Liver (tissue), 9 donors: ENCODE results near the gene COL11A2. TPM values are rescaled to one million over a fixed set of nuclear protein-coding genes. Genes with fewer than 3 reads are reported as not detected.

Experiments
- DNase-seq: peaks from one replicate; pipeline ENCODE4 v3.0.0-alpha.2; 2017; ENCODE audit warnings: low spot score
- H3K27ac ChIP-seq, 2 donors: one replicate each; pipeline ENCODE4 v1.7.0; 2013; ENCODE audit warnings: inconsistent platforms in 2 of 2, low read length in 2 of 2, control low read depth in 1 of 2, low read depth in 1 of 2, mild to moderate bottlenecking in 1 of 2
- H3K27me3 ChIP-seq, 4 donors: one replicate each; pipeline versions ENCODE4 v1.6.1 to v1.7.0; 2013; ENCODE audit warnings: low read length in 3 of 4, inconsistent platforms in 1 of 4, mild to moderate bottlenecking in 1 of 4, moderate library complexity in 1 of 4; ENCODE audit not compliant: control insufficient read depth in 4 of 4, insufficient read depth in 4 of 4
- H3K36me3 ChIP-seq, 4 donors: one replicate each; pipeline versions ENCODE4 v1.6.1 to v1.7.0; 2013; ENCODE audit warnings: low read length in 3 of 4, mild to moderate bottlenecking in 3 of 4, low read depth in 1 of 4, moderate library complexity in 1 of 4; ENCODE audit not compliant: control insufficient read depth in 4 of 4, insufficient read depth in 3 of 4
- H3K4me1 ChIP-seq, 4 donors: one replicate each; pipeline versions ENCODE4 v1.6.1 to v1.7.0; 2013; ENCODE audit warnings: low read length in 3 of 4, mild to moderate bottlenecking in 3 of 4, moderate library complexity in 1 of 4; ENCODE audit not compliant: control insufficient read depth in 4 of 4, insufficient read depth in 4 of 4
- H3K4me3 ChIP-seq, 3 donors: one replicate each; pipeline versions ENCODE4 v1.6.1 to v1.7.0; 2013; ENCODE audit warnings: low read length in 3 of 3, control low read depth in 1 of 3, low read depth in 1 of 3, mild to moderate bottlenecking in 1 of 3
- H3K9ac ChIP-seq, 2 donors: one replicate each; pipeline ENCODE4 v1.7.0; 2013; ENCODE audit warnings: low read length in 2 of 2, mild to moderate bottlenecking in 2 of 2, moderate library complexity in 2 of 2, control low read depth in 1 of 2, low read depth in 1 of 2
- H3K9me3 ChIP-seq, 4 donors: one replicate each; pipeline versions ENCODE4 v1.6.1 to v1.7.0; 2013; ENCODE audit warnings: low read length in 3 of 4; ENCODE audit not compliant: control insufficient read depth in 4 of 4
- EGR1 ChIP-seq, 2 donors: IDR thresholded peaks; 2 replicates each; pipeline ENCODE4 v1.6.1; 2016 to 2018; ENCODE audit warnings: antibody characterized with exemption in 2 of 2, low read depth in 2 of 2
- FOXA1 ChIP-seq: IDR thresholded peaks from 2 replicates; pipeline ENCODE4 v1.6.1; 2016; ENCODE audit warnings: antibody characterized with exemption
- FOXA2 ChIP-seq: IDR thresholded peaks from 2 replicates; pipeline ENCODE4 v1.6.1; 2016; ENCODE audit warnings: antibody characterized with exemption
- GABPA ChIP-seq, 2 donors: IDR thresholded peaks in 1 of 2; conservative IDR thresholded peaks in 1 of 2; 2 replicates each; pipeline ENCODE4 v1.6.1; 2016; ENCODE audit warnings: antibody characterized with exemption in 2 of 2, mild to moderate bottlenecking in 1 of 2, moderate library complexity in 1 of 2
- HNF4A ChIP-seq, 2 donors: conservative IDR thresholded peaks; 2 replicates each; pipeline ENCODE4 v1.6.1; 2016; ENCODE audit warnings: antibody characterized with exemption in 2 of 2, mild to moderate bottlenecking in 2 of 2
- HNF4G ChIP-seq: IDR thresholded peaks from 2 replicates; pipeline ENCODE4 v1.6.1; 2016; ENCODE audit warnings: antibody characterized with exemption
- JUND ChIP-seq, 2 donors: IDR thresholded peaks; 2 replicates each; pipeline ENCODE4 v1.6.1; 2016; ENCODE audit warnings: antibody characterized with exemption in 2 of 2
- NR2F2 ChIP-seq: IDR thresholded peaks from 2 replicates; pipeline ENCODE4 v1.6.1; 2016; ENCODE audit warnings: antibody characterized with exemption
- RAD21 ChIP-seq, 2 donors: IDR thresholded peaks; 2 replicates each; pipeline ENCODE4 v1.6.1; 2016; ENCODE audit warnings: antibody characterized with exemption in 2 of 2, mild to moderate bottlenecking in 2 of 2
- RXRA ChIP-seq, 2 donors: IDR thresholded peaks; 2 replicates each; pipeline ENCODE4 v1.6.1; 2017 to 2018; ENCODE audit warnings: antibody characterized with exemption in 2 of 2, mild to moderate bottlenecking in 1 of 2
- SP1 ChIP-seq: IDR thresholded peaks from 2 replicates; pipeline ENCODE4 v1.6.1; 2018; ENCODE audit warnings: antibody characterized with exemption, mild to moderate bottlenecking
- TAF1 ChIP-seq: conservative IDR thresholded peaks from 2 replicates; pipeline ENCODE4 v1.6.1; 2016; ENCODE audit warnings: antibody characterized with exemption, mild to moderate bottlenecking
- YY1 ChIP-seq: IDR thresholded peaks from 2 replicates; pipeline ENCODE4 v1.6.1; 2016; ENCODE audit warnings: antibody characterized with exemption, mild to moderate bottlenecking
- WGBS: extraction: QIAGEN DNeasy Blood & Tissue Kit; methylation state at CpG from one replicate; pipeline ENCODE4 v1.1.7; 2013; 5-methylcytosine and 5-hydroxymethylcytosine counted together
- polyA plus RNA-seq, 2 donors: library from polyadenylated mRNA; stranded (reverse) in 1 of 2; unstranded in 1 of 2; fragments of 200-250 nt in 1 of 2; fragments of >200 nt in 1 of 2; fragmentation: Nextera tagmentation in 1 of 2; extraction: Ambion mirVana in 1 of 2; gene quantifications; one replicate each; pipeline versions ENCODE4 v1.2.1 to v1.2.3, GENCODE V29; 2013 to 2015
- total RNA-seq, 2 donors: library from RNA; depleted of rRNA; stranded (reverse); fragments of >200 nt; gene quantifications; one replicate each; pipeline ENCODE4 v1.2.3, GENCODE V29; 2014
- TF ChIP-seq, protein P1 (sequence below): fragments of 150-350 bp; IDR thresholded peaks from 2 replicates; pipeline ENCODE4 v1.5.1; 2017; ENCODE audit warnings: improper control_type of control experiment, low read depth, low read length; ENCODE audit not compliant: missing input control
- TF ChIP-seq, protein P2 (sequence below): IDR thresholded peaks from 2 replicates; pipeline ENCODE4 v1.6.1; 2016; ENCODE audit warnings: antibody characterized with exemption
- TF ChIP-seq, protein P3 (sequence below): IDR thresholded peaks from 2 replicates; pipeline ENCODE4 v1.6.1; 2016; ENCODE audit warnings: antibody characterized with exemption
- TF ChIP-seq, protein P4 (sequence below): IDR thresholded peaks from 2 replicates; pipeline ENCODE4 v1.6.1; 2016; ENCODE audit warnings: antibody characterized with exemption, mild to moderate bottlenecking
- TF ChIP-seq, protein P5 (sequence below): IDR thresholded peaks from 2 replicates; pipeline ENCODE4 v1.6.1; 2016; ENCODE audit warnings: antibody characterized with exemption
- donor health status: healthy.
- donor health status: healthy.
- donor health status: healthy.
- donor health status: healthy.
- donor health status: healthy.

Gene COL11A2
- total and polyA plus RNA-seq, 4 donors = 0.15 to 0.59 (median 0.27) TPM

DNA sequence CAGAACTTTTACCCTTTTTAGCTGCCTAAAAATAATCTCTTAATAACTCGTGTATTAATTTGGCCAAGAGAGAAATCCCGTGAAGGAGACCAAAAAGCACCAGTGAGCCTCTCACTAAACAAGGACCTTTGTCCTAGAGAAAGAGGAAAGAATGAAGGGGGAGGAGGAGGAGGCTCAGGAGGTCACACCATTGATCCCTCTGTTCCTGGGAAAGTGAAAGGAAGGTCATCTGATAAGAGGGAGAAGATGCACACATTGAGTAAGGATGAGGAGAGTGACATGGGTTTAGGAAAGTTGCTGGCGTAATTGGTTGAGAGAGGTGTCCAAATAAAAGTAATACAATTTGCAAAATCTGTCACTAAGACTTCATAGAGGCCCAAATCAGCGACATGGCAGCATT, 67.3 kb downstream of the COL11A2 start:
- no peak for DNase-seq
- 71% methylated on average over 4 of the region's 4 CpGs for WGBS
- Histone ChIP-seq H3K36me3 (no peaks in the 10 kb centered on the region), H3K27ac (no peak overlapping the region), H3K27me3 (no peaks in the 10 kb centered on the region), H3K9me3 (peaks cover 0 to 2% (median 0%) of the 10 kb centered on the region in 4 donors), H3K9ac (no peak overlapping the region), H3K4me3 (no peak overlapping the region), H3K4me1 (no peaks in the 10 kb centered on the region)
- TF ChIP-seq EGR1 (IDR thresholded peaks at IDR 0.05; ENCODE audit: low read depth in 2 of 2) = no peak
- TF ChIP-seq FOXA2 = no peak
- TF ChIP-seq, protein P1, sequence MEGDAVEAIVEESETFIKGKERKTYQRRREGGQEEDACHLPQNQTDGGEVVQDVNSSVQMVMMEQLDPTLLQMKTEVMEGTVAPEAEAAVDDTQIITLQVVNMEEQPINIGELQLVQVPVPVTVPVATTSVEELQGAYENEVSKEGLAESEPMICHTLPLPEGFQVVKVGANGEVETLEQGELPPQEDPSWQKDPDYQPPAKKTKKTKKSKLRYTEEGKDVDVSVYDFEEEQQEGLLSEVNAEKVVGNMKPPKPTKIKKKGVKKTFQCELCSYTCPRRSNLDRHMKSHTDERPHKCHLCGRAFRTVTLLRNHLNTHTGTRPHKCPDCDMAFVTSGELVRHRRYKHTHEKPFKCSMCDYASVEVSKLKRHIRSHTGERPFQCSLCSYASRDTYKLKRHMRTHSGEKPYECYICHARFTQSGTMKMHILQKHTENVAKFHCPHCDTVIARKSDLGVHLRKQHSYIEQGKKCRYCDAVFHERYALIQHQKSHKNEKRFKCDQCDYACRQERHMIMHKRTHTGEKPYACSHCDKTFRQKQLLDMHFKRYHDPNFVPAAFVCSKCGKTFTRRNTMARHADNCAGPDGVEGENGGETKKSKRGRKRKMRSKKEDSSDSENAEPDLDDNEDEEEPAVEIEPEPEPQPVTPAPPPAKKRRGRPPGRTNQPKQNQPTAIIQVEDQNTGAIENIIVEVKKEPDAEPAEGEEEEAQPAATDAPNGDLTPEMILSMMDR = no peak
- TF ChIP-seq, protein P2, sequence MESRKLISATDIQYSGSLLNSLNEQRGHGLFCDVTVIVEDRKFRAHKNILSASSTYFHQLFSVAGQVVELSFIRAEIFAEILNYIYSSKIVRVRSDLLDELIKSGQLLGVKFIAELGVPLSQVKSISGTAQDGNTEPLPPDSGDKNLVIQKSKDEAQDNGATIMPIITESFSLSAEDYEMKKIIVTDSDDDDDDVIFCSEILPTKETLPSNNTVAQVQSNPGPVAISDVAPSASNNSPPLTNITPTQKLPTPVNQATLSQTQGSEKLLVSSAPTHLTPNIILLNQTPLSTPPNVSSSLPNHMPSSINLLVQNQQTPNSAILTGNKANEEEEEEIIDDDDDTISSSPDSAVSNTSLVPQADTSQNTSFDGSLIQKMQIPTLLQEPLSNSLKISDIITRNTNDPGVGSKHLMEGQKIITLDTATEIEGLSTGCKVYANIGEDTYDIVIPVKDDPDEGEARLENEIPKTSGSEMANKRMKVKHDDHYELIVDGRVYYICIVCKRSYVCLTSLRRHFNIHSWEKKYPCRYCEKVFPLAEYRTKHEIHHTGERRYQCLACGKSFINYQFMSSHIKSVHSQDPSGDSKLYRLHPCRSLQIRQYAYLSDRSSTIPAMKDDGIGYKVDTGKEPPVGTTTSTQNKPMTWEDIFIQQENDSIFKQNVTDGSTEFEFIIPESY = no peak
- no peak for TF ChIP-seq HNF4G
- no peak for TF ChIP-seq TAF1
- TF ChIP-seq FOXA1 = no peak
- TF ChIP-seq, protein P3, sequence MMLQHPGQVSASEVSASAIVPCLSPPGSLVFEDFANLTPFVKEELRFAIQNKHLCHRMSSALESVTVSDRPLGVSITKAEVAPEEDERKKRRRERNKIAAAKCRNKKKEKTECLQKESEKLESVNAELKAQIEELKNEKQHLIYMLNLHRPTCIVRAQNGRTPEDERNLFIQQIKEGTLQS = no peak
- no peak for TF ChIP-seq YY1
- TF ChIP-seq GABPA (IDR thresholded peaks at IDR 0.05 in 1 of 2, conservative IDR thresholded peaks at IDR 0.05 in 1 of 2) = no peak
- TF ChIP-seq NR2F2 = no peak
- no peak for TF ChIP-seq HNF4A (conservative IDR thresholded peaks at IDR 0.05)
- no peak for TF ChIP-seq SP1
- no peak for TF ChIP-seq JUND (IDR thresholded peaks at IDR 0.05)
- TF ChIP-seq, protein P4, sequence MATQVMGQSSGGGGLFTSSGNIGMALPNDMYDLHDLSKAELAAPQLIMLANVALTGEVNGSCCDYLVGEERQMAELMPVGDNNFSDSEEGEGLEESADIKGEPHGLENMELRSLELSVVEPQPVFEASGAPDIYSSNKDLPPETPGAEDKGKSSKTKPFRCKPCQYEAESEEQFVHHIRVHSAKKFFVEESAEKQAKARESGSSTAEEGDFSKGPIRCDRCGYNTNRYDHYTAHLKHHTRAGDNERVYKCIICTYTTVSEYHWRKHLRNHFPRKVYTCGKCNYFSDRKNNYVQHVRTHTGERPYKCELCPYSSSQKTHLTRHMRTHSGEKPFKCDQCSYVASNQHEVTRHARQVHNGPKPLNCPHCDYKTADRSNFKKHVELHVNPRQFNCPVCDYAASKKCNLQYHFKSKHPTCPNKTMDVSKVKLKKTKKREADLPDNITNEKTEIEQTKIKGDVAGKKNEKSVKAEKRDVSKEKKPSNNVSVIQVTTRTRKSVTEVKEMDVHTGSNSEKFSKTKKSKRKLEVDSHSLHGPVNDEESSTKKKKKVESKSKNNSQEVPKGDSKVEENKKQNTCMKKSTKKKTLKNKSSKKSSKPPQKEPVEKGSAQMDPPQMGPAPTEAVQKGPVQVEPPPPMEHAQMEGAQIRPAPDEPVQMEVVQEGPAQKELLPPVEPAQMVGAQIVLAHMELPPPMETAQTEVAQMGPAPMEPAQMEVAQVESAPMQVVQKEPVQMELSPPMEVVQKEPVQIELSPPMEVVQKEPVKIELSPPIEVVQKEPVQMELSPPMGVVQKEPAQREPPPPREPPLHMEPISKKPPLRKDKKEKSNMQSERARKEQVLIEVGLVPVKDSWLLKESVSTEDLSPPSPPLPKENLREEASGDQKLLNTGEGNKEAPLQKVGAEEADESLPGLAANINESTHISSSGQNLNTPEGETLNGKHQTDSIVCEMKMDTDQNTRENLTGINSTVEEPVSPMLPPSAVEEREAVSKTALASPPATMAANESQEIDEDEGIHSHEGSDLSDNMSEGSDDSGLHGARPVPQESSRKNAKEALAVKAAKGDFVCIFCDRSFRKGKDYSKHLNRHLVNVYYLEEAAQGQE = no peak
- no peak for TF ChIP-seq RAD21 (IDR thresholded peaks at IDR 0.05)
- TF ChIP-seq RXRA (IDR thresholded peaks at IDR 0.05) = no peak
- TF ChIP-seq, protein P5, sequence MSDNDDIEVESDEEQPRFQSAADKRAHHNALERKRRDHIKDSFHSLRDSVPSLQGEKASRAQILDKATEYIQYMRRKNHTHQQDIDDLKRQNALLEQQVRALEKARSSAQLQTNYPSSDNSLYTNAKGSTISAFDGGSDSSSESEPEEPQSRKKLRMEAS = no peak
